Stimulated activated CD4-positive, alpha-beta T cell treated with anti-CD3 and anti-CD28 coated beads, Interleukin-15, amount 100 ng/mL, for 48 hours (primary cell): ENCODE data around the gene APOA5.
"Not testable (repeated sequence)": the region's sequence is repeated elsewhere in the genome, so short reads cannot be mapped to it uniquely, and the experiment has no call there.

ENCODE experiments used
- DNase-seq, 2 donors: peaks; one replicate each; pipeline ENCODE4 v3.0.0-alpha.2; 2020; ENCODE audit warnings: low read depth in 2 of 2

Gene APOA5

GRCh38 chr11:116828632-116829524 lies 37.2 kb upstream of the APOA5 start:
- DNase-seq: no peak

- DNase-seq: no peak
Measured at GRCh38 chr11:116827461-116827860, 35.8 kb upstream of the APOA5 start.

GRCh38 chr11:116826751-116827431 lies 35.2 kb upstream of the APOA5 start:
- no peak for DNase-seq

GRCh38 chr11:116825854-116826750 lies 34.4 kb upstream of the APOA5 start:
- no peak for DNase-seq

- DNase-seq: no peak
Measured at GRCh38 chr11:116825434-116825833, 33.8 kb upstream of the APOA5 start.

GRCh38 chr11:116823031-116823843 lies 31.6 kb upstream of the APOA5 start, which contains the start of gene APOA4:
Gene APOA4, minus strand, starts transcription at chr11:116823304. Its CDS starts 113 bp downstream, at chr11:116823191.
- DNase-seq: no peak

- DNase-seq: no peak
Measured at GRCh38 chr11:116822575-116822974, 30.9 kb upstream of the APOA5 start.

- no peak for DNase-seq
Measured at GRCh38 chr11:116821050-116821918, 29.6 kb upstream of the APOA5 start.

GRCh38 chr11:116819049-116819448 lies 27.4 kb upstream of the APOA5 start:
- no peak for DNase-seq

- DNase-seq: no peak
Measured at GRCh38 chr11:116814502-116814901, 22.8 kb upstream of the APOA5 start.

- no peak for DNase-seq
Measured at GRCh38 chr11:116813781-116814471, 22.2 kb upstream of the APOA5 start.

- DNase-seq: no peak
Measured at GRCh38 chr11:116813170-116813569, 21.5 kb upstream of the APOA5 start.

- no peak for DNase-seq
Measured at GRCh38 chr11:116812109-116812508, 20.4 kb upstream of the APOA5 start.

GRCh38 chr11:116811194-116811593 lies 19.5 kb upstream of the APOA5 start:
- DNase-seq: no peak

GRCh38 chr11:116808262-116809175 lies 16.8 kb upstream of the APOA5 start:
- DNase-seq: no peak

GRCh38 chr11:116807601-116808261 lies 16.1 kb upstream of the APOA5 start:
- DNase-seq: no peak

- DNase-seq: no peak
Measured at GRCh38 chr11:116804001-116804400, 12.3 kb upstream of the APOA5 start.

GRCh38 chr11:116801662-116802061 lies 10.0 kb upstream of the APOA5 start:
- not testable (repeated sequence) for DNase-seq
